ENCODE results near the gene CADM1.

Gene CADM1

GRCh38 chr11:115515647-115516395, 11.6 kb upstream of the CADM1 start:
- no peak for DNase-seq (ENCODE audit: low spot score)

- DNase-seq (ENCODE audit: low spot score) = no peak
Observed at GRCh38 chr11:115506954-115507675, 2.9 kb upstream of the CADM1 start.

- peak; percentile 59 for DNase-seq (ENCODE audit: low spot score)
Observed at GRCh38 chr11:115505175-115505574, 960 bp upstream of the CADM1 start.

GRCh38 chr11:115503886-115504275, 334 bp downstream of the CADM1 start:
- DNase-seq (ENCODE audit: low spot score) = no peak

GRCh38 chr11:115503083-115503885, 931 bp downstream of the CADM1 start:
- peak; percentile 76 for DNase-seq (ENCODE audit: low spot score)

- DNase-seq (ENCODE audit: low spot score) = peak; percentile 20
Observed at GRCh38 chr11:115502636-115503082, 1.6 kb downstream of the CADM1 start.

GRCh38 chr11:115501893-115502589, 2.2 kb downstream of the CADM1 start:
- peak; percentile 53 for DNase-seq (ENCODE audit: low spot score)

- DNase-seq (ENCODE audit: low spot score) = peak; percentile 39
Observed at GRCh38 chr11:115501502-115501892, 2.7 kb downstream of the CADM1 start.

- DNase-seq (ENCODE audit: low spot score) = peak; percentile 46
Observed at GRCh38 chr11:115500547-115501501, 3.4 kb downstream of the CADM1 start.

GRCh38 chr11:115499891-115500290, 4.3 kb downstream of the CADM1 start:
- DNase-seq (ENCODE audit: low spot score) = peak; percentile 78

GRCh38 chr11:115499241-115499799, 4.9 kb downstream of the CADM1 start:
- peak; percentile 62 for DNase-seq (ENCODE audit: low spot score)

GRCh38 chr11:115498354-115498753, 5.9 kb downstream of the CADM1 start:
- DNase-seq (ENCODE audit: low spot score) = no peak

GRCh38 chr11:115497303-115497702, 6.9 kb downstream of the CADM1 start:
- DNase-seq (ENCODE audit: low spot score) = peak; percentile 13

GRCh38 chr11:115496892-115497291, 7.3 kb downstream of the CADM1 start:
- DNase-seq (ENCODE audit: low spot score) = peak; percentile 30

- no peak for DNase-seq (ENCODE audit: low spot score)
Observed at GRCh38 chr11:115493905-115494304, 10.3 kb downstream of the CADM1 start.

GRCh38 chr11:115493488-115493887, 10.7 kb downstream of the CADM1 start:
- peak; percentile 5 for DNase-seq (ENCODE audit: low spot score)

GRCh38 chr11:115489466-115489865, 14.7 kb downstream of the CADM1 start:
- DNase-seq (ENCODE audit: low spot score) = no peak

GRCh38 chr11:115488945-115489344, 15.3 kb downstream of the CADM1 start:
- no peak for DNase-seq (ENCODE audit: low spot score)

- no peak for DNase-seq (ENCODE audit: low spot score)
Observed at GRCh38 chr11:115481528-115481927, 22.7 kb downstream of the CADM1 start.

- DNase-seq (ENCODE audit: low spot score) = no peak
Observed at GRCh38 chr11:115480611-115481010, 23.6 kb downstream of the CADM1 start.
